Measurements from ENCODE around the gene ZC3H15.

The ZC3H15 gene

DNA sequence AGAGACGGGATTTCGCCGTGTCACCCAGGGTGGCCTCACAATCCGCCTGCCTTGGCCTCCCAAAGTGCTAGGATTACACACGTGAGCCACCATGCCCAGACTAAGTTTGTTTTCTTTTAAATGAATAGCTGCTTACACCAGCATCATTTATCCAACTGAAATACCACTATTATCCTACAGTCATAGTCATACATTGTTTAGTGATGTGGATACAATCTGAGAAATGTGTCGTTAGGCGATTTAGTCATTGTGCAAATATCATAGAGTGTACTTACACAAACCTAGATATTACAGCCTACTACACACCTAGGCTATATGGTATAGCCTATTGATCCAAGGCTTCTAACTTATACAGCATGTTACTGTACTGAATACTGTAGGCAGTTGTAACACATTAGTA is 10.3 kb downstream of the ZC3H15 start:
- in situ Hi-C loops (cut with HindIII; ENCODE audit: low sequenced_read_pairs) = no loop called here
- TF ChIP-seq, protein P1, sequence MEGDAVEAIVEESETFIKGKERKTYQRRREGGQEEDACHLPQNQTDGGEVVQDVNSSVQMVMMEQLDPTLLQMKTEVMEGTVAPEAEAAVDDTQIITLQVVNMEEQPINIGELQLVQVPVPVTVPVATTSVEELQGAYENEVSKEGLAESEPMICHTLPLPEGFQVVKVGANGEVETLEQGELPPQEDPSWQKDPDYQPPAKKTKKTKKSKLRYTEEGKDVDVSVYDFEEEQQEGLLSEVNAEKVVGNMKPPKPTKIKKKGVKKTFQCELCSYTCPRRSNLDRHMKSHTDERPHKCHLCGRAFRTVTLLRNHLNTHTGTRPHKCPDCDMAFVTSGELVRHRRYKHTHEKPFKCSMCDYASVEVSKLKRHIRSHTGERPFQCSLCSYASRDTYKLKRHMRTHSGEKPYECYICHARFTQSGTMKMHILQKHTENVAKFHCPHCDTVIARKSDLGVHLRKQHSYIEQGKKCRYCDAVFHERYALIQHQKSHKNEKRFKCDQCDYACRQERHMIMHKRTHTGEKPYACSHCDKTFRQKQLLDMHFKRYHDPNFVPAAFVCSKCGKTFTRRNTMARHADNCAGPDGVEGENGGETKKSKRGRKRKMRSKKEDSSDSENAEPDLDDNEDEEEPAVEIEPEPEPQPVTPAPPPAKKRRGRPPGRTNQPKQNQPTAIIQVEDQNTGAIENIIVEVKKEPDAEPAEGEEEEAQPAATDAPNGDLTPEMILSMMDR (IDR thresholded peaks at IDR 0.05; ENCODE audit: low read depth, low read length) = no peak
- no peak overlapping the region for H3K4me3 ChIP-seq (ENCODE audit: low read depth, low read length)
- DNase-seq (ENCODE audit: low read depth, low spot score) = peak; percentile 15

DNA sequence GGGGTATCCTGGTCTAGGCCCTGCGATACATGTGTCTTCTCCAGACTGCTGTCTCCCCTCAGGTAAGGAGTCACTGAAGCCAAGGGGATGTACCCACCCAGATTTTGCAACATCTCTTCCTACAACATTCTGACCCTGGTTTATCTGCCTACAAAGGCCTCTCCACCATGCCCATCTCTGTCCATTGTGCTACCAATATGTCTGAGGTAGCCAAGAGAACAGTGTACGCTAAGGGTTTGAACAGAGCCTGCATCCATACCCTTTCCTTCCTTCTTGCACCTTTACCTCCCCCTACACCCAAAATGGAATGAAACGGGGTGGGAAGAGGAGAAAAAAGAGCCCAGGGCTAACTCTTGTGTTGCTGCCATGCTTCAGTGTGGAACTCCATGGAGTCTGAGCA is 11.9 kb downstream of the ZC3H15 start:
- TF ChIP-seq, protein P1 (IDR thresholded peaks at IDR 0.05; ENCODE audit: low read depth, low read length) = no peak
- no peak for DNase-seq (ENCODE audit: low read depth, low spot score)
- H3K4me3 ChIP-seq (ENCODE audit: low read depth, low read length) = no peak overlapping the region
- in situ Hi-C loops (cut with HindIII; ENCODE audit: low sequenced_read_pairs) = no loop called here

DNA sequence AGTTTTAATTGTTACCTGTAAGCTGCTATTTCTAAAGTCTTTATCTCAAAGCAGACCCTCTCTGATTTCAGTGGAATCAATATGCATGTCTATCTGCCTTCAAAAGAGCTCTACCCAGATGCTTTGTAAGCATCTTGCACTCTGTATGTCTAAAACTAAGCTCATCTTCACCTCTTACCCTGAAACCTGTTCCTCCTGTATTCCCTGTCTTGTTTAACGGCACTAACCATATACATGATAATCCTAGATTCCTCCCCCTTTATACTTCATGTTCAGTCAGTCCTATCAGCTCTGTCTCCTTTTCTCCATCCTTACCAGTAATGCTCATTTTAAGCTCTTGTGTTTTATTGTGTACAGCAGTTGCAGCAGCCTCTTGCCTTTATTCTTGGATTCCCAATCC is 12.8 kb downstream of the ZC3H15 start:
- TF ChIP-seq, protein P1 (IDR thresholded peaks at IDR 0.05; ENCODE audit: low read depth, low read length) = no peak
- DNase-seq (ENCODE audit: low read depth, low spot score) = no peak
- H3K4me3 ChIP-seq (ENCODE audit: low read depth, low read length) = no peak overlapping the region
- in situ Hi-C loops (cut with HindIII; ENCODE audit: low sequenced_read_pairs) = no loop called here

DNA sequence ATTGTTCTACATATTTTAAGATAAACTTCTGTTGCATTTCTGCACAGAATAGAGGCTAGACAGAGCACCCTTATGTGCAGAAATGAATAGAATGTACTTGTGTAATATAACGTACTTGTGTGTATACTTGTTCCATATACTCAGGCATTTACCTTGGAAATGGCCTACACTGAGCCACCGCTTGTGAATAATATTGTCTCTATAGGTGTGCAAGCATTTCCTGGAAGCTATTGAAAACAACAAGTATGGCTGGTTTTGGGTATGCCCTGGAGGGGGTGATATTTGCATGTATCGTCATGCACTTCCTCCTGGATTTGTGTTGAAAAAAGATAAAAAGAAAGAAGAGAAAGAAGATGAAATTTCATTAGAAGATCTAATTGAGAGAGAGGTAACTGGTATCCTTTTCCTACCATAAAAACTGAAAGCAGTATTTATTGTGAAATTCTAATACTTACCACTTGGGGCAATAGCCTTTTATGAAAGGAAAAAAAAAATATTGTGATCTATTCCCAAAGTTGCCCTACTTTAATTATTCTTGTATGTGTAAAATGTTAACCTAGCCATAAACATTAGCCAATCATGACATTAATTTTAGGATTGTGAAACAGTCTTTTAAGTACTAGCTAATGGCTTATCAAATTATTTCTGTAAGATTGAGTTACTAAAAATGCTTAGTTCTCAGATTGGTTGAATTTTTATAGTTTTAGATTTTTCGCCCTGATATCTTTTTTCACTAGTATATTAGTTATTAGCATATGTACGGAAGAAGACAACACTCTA is 18.0 kb downstream of the ZC3H15 start:
- in situ Hi-C loops (cut with HindIII; ENCODE audit: low sequenced_read_pairs) = no loop called here
- peak; percentile 58 for DNase-seq (ENCODE audit: low read depth, low spot score)
- no peak overlapping the region for H3K4me3 ChIP-seq (ENCODE audit: low read depth, low read length)
- TF ChIP-seq, protein P1 (IDR thresholded peaks at IDR 0.05; ENCODE audit: low read depth, low read length) = peak; percentile 22

DNA sequence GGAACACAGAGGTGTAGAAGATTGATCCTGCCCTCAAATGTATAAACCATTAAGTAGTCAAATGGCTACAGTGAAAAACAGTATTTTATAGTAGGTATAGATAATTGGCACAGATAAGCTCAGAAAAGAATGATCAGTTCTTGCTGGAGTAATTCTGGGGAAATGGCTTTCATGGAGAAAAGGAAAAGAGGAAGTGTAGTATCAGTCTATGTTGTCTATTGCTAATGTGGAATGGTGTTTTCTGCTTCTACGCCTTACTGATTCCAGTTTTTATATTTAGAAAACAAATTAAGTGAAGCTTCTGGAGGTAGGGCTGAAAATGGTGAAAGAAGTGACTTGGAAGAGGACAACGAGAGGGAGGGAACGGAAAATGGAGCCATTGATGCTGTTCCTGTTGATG is 22.2 kb downstream of the ZC3H15 start:
- in situ Hi-C loops (cut with HindIII; ENCODE audit: low sequenced_read_pairs) = no loop called here
- DNase-seq (ENCODE audit: low read depth, low spot score) = no peak
- H3K4me3 ChIP-seq (ENCODE audit: low read depth, low read length) = no peak overlapping the region
- TF ChIP-seq, protein P1 (IDR thresholded peaks at IDR 0.05; ENCODE audit: low read depth, low read length) = no peak

DNA sequence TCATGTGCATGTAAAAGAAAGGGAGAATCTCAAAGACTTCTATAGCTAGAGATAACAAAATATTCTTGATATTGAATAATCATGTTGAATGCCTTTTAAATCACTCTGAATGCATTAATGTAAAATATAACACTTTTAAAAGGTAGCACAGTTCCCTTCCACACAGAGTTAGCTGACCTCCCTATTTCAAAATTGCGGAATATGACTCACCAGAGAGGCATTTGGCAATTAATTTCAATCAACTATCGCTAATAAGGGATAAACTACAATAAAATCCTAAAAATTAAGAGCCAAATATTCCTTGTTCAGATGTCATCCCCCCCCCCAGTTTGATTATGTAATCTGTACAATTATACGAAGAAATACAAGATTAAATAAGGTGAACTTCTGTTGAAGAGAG is 29.3 kb downstream of the ZC3H15 start:
- H3K4me3 ChIP-seq (ENCODE audit: low read depth, low read length) = no peak overlapping the region
- TF ChIP-seq, protein P1 (IDR thresholded peaks at IDR 0.05; ENCODE audit: low read depth, low read length) = no peak
- peak; percentile 10 for DNase-seq (ENCODE audit: low read depth, low spot score)
- in situ Hi-C loops (cut with HindIII; ENCODE audit: low sequenced_read_pairs) = no loop called here

Measured in astrocyte of the spinal cord (primary cell).